ENCODE results near the gene KCNJ11.
A peak's percentile ranks its signal among the peaks of the same experiment; 100 is the strongest.

The KCNJ11 gene

DNA sequence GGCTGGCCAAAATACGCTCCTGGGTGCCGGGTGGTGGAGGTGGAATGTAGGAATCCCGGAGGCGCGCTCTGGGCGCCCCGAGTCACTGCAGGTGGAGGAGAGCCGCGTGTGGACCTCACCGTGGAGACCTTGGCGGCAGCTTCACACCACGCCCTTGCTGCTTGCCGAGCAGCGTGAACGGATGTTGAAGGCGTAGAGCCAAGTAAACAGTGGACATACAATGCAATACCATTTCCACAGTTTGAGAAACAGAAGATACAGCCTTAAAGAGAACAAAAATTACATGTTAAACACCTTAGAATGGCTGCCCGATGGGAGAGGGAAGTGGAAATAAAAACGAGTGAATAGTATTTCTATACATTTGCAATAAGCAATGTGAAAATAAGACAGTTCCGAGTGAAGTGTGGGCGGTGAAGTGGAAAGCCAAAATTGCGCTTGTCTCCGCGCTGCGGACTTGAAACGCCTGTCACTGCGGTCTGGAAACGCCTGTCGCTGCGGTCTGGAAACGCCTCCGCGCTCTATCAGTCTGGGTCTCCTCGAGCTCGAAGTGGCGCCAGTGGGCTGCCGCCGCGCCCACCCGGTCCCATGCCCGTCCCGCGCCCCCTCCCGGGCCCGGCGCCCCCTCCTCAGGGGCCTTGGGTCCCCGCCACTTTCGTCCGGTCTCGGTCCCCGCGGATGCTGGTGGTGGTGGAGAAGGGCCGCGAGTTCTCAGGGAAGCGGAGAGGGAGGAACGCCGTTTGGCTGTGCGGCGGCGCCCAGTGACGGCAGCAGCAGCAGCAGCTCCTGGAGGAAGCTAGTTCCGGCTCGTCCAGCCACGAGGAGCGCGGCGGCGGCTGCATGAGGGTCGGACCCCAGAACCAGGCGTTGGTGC lies 35.3 kb downstream of the KCNJ11 start:
- DNase-seq, result peak; percentile 50 to 62

DNA sequence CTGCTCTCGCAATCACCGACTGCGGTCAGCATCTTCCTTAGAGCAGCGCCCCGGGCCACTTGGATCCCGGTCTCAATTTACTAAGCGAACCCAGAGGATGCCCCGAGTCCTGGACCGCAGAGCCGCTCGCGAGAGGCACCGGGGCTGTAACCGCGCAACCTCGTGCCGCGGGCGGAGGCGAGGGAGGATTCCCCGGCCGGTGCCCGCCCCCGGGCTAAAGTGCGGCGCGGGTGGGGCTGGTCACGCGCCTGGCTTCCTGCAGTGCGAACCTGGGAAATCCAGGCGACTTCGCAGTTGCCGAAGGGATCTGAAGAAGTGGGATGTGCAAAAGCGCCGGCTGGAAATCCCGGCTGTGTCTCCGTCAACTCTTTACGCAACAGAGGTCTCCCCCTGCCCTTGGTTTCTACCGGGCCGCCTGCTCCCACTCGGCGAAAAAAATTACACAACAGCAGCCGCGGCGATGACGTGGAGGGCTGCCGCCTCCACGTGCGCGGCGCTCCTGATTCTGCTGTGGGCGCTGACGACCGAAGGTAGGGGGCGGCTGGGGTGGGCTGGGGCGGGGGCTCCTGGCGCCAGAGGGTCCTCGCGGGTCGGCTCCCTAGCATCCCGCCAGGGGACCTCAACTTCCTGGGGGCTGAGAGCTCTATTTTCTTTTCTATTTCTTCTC lies 36.8 kb downstream of the KCNJ11 start, which contains the start of gene NCR3LG1:
Gene NCR3LG1, plus strand, starts transcription at position 291 of the 667 bp plus-strand sequence. Its CDS starts 170 bp downstream, at position 461.
- DNase-seq, result peak; percentile 70 to 78

DNA sequence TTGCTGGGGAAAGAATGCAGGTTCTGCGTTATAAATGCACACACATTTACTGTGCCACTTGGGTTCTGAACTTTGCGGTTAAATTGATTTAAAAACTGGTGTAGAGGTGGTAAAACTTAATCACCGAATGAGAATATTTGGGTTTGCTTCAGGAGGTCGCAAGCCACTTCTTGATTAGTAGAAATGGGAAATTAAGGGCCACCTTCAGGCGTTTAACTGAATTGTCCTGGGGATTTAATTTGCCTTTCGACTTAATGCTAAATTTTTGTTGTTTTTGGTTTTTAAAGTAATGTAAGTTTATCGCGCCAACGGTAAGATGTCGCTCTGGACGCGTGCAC lies 37.3 kb downstream of the KCNJ11 start:
- no peak for DNase-seq

DNA sequence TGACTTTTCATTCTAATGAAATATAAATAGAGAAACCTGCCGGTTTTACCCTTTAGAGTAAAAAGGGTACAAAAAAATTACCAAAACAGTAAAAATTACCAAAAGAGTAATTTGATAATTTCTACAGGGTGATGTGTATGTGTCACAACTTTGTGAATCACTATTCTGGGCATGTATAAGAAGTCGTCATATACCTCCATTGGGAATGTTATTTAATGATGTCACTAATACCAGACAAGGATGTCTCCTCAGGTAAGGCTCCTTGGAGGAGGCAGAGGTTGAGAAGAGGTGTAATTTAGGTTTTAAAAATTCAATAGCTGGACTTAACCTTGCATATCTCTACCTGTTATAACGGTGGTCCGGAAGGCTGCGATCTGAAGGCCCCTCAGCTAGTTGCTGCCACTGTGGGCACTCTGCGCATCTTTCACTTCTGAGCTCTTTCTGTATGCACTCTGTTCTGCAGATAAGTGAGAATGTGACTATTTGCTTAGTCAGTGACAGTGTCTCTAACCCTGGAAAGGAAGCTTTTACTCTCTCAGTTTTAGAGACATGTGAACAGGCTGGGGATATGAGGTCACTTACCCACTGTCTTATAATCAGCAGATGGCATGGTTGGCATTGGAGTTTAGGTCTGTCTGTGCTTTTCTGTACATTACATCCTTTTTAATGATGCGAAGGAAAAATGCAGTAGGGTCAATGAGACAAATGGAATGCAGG lies 37.8 kb downstream of the KCNJ11 start:
- DNase-seq, result no peak

DNA sequence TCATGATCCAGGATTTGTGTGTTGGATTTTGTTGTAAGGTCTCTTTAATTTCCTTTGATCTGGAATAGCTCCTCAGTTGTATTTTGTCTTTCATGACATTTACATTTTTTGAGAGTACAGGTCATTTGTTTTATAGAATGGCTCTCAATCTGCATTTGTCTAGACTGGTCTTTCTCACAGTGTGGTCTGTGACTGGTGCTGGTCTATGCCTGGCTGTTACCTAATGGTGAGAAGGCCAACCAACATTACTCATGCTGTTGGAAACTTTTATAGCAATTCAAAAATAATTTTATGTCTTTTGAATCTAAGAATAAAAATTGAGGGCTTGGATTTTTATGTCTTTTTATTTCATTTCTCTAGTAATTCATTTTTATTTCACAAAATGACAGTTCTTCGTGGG lies 40.8 kb downstream of the KCNJ11 start:
- no peak for DNase-seq

DNA sequence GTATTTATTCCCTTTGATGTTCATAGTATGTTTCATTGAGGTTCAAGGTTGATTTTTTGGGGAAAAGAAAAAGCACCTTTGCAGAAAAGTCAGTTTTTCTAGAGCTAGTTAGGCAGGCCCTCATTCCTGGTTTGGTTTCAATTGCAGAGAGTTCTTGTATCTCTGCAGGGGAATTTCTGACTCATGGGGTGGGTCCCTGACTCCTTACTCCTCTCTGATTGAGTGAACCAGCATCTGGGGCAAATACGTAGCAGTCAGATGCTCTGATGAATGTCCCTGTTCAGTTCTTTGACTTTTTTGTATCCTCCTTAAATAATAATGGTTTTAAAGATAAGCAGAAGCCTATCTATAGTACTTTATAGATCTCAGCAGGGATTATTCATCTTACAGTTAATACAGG lies 44.6 kb downstream of the KCNJ11 start:
- DNase-seq, result no peak

DNA sequence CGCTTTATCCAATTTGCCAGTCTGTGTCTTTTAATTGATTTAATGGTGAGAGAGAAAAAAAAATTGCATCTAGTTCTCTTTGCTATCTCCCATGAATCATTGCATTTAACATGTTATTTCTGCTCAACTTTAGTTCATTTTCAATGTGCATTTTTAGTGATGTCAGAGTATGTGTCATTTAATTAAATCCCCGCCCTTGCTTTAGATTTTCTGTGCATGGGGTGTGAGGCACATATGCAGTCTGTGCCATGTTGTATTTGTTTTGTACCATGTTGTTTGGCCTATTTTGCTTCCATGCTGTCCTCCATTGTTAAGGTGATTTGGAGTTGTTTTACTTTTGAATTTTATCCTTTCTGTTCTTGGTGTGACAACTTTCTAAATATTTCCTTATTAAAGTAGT lies 45.2 kb downstream of the KCNJ11 start:
- DNase-seq, result no peak

Measured in CD4-positive, alpha-beta T cell treated with Interleukin-4 for 1 hour (primary cell).